Thoracic aorta (tissue), 2 donors: ENCODE measurements around the gene UPB1. TPM values are rescaled to one million over a fixed set of nuclear protein-coding genes. Genes with fewer than 3 reads are reported as not detected.

Source experiments
- ATAC-seq: fragments of 150-250 bp; one replicate; pipeline ENCODE4 v1.8.0; 2017; ENCODE audit warnings: low read depth; ENCODE audit not compliant: insufficient number of reproducible peaks, low FRiP score
- DNase-seq: peaks from one replicate; pipeline ENCODE4 v3.0.0-alpha.2; 2020; ENCODE audit warnings: low spot score
- H3K27ac ChIP-seq, 2 donors: fragments of 200-600 bp; sonication (generic); 1 replicate in 1 of 2; 2 replicates in 1 of 2; pipeline ENCODE4 v1.5.1; 2016; ENCODE audit warnings: mild to moderate bottlenecking in 2 of 2, moderate library complexity in 2 of 2
- H3K27me3 ChIP-seq: fragments of 200-600 bp; sonication (generic); replicated peaks from 2 replicates; pipeline ENCODE4 v1.6.0; 2016; ENCODE audit warnings: mild to moderate bottlenecking; ENCODE audit not compliant: insufficient read depth
- H3K36me3 ChIP-seq: fragments of 200-600 bp; sonication (generic); one replicate; pipeline ENCODE4 v1.5.1; 2016
- H3K4me1 ChIP-seq, 2 donors: fragments of 200-600 bp; sonication (generic); 1 replicate in 1 of 2; 2 replicates in 1 of 2; pipeline versions ENCODE4 v1.5.1 to v1.6.0; 2016; ENCODE audit warnings: low read depth in 2 of 2, mild to moderate bottlenecking in 1 of 2; ENCODE audit not compliant: control insufficient read depth in 1 of 2
- H3K4me3 ChIP-seq: fragments of 200-600 bp; sonication (generic); 2 replicates; pipeline ENCODE4 v1.5.1; 2016; ENCODE audit warnings: mild to moderate bottlenecking
- H3K9me3 ChIP-seq: fragments of 200-600 bp; sonication (generic); 2 replicates; pipeline ENCODE4 v1.5.1; 2016
- total RNA-seq, 2 donors: library from RNA; depleted of rRNA; stranded (reverse); fragments of >200 nt; gene quantifications; one replicate each; pipeline versions ENCODE4 v1.1.0 to v1.2.3, GENCODE V29; 2016
- TF ChIP-seq, protein P1 (sequence below): fragments of 200-600 bp; sonication (generic); IDR thresholded peaks from one replicate; pipeline ENCODE4 v1.5.1; 2019; ENCODE audit warnings: antibody characterized with exemption

UPB1 gene
- total RNA-seq, 2 donors from 2014 or later: 1.5 to 2.7 TPM

DNA sequence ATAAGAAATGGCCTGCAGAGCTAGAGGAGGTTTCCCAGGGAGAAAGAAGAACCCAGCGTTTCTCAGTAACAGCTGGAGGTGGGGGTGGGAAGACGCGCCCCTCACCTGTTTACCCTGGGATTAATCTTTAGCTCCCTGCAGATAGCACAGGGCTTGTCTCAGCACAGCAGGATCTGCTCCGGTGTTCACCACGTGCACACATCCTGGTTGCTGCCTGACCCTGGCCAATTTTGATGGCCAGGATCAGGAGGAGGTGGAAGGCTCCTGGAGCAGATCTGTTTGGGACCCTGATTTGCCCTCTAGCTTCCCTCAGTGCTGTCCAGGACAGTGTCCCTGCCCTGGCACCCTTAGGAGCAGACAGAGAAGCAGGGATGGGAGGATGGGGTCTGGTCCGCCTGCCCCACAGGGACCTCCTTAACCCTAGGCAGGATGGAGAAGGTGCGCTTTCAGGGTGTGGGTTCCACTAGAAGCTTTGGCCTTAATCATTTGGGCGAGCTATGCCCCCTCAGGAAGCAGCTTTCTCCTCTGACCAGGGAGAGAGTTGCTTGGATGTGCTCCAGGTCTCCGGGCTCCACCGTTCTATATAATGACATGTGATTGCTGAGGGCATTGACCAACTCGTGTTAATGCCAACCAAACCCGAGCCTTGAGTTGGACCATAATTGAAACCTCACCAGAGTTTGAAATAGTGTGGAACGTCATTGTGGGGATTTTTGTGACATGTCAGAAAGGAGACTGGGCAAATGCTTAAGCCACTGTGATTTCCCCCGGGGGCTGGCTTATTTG is 19.3 kb downstream of the UPB1 start:
- no peak for ATAC-seq

DNA sequence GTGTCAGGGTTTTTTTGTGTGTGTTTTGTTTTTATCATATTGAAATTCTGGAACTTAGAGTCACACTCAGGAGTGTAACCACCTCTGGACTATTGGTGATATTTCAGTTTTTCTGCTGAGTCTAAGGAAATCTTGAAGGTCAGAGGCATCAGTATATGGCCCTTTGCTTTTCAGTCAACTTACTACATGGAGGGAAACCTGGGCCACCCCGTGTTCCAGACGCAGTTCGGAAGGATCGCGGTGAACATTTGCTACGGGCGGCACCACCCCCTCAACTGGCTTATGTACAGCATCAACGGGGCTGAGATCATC is 19.9 kb downstream of the UPB1 start:
- no peak for ATAC-seq
- no peak for DNase-seq
- Histone ChIP-seq H3K36me3 (no peaks in the 10 kb centered on the region), H3K4me3 (no peak overlapping the region), H3K4me1 (peaks cover 9 to 24% of the 10 kb centered on the region in 2 donors), H3K9me3 (no peaks in the 10 kb centered on the region), H3K27me3 (no peaks in the 10 kb centered on the region), H3K27ac (no peak overlapping the region)
- TF ChIP-seq, protein P1, sequence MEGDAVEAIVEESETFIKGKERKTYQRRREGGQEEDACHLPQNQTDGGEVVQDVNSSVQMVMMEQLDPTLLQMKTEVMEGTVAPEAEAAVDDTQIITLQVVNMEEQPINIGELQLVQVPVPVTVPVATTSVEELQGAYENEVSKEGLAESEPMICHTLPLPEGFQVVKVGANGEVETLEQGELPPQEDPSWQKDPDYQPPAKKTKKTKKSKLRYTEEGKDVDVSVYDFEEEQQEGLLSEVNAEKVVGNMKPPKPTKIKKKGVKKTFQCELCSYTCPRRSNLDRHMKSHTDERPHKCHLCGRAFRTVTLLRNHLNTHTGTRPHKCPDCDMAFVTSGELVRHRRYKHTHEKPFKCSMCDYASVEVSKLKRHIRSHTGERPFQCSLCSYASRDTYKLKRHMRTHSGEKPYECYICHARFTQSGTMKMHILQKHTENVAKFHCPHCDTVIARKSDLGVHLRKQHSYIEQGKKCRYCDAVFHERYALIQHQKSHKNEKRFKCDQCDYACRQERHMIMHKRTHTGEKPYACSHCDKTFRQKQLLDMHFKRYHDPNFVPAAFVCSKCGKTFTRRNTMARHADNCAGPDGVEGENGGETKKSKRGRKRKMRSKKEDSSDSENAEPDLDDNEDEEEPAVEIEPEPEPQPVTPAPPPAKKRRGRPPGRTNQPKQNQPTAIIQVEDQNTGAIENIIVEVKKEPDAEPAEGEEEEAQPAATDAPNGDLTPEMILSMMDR: no peak

More for the DNA sequence above, 19.3 kb downstream of the UPB1 start:
- H3K27me3 ChIP-seq: no peaks in the 10 kb centered on the region
- TF ChIP-seq, protein P1: no peak
- no peak for DNase-seq
- peaks cover 9 to 24% of the 10 kb centered on the region in 2 donors for H3K4me1 ChIP-seq
- H3K4me3 ChIP-seq: no peak overlapping the region
- no peaks in the 10 kb centered on the region for H3K36me3 ChIP-seq
- H3K9me3 ChIP-seq: no peaks in the 10 kb centered on the region
- no peak overlapping the region for H3K27ac ChIP-seq

DNA sequence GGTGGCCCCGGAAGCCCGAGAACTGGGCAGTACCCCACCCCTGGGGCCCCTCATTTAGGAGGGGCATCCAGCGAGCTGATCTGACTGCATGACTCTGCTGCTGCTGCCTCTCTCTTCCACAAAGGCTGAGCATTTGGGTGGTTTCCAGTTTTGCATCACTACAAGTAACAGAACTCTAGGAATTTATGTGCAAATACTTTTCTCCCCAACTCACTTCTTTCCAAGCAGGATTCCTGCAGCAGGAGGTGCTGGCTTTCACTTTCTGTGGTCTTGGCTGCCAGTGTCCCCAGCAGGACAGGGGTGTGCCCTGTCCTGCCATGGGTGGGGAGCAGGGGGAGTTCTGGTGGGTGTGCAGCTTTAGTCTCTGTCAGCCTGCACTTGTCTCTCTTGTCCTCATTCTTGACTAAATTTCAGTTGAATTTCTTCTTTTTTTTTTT is 21.2 kb downstream of the UPB1 start:
- ATAC-seq (no peak), DNase-seq (no peak)
- Histone ChIP-seq H3K9me3 (no peaks in the 10 kb centered on the region), H3K36me3 (no peaks in the 10 kb centered on the region), H3K27me3 (no peaks in the 10 kb centered on the region), H3K4me1 (peaks cover 4 to 13% of the 10 kb centered on the region in 2 donors), H3K27ac (no peak overlapping the region), H3K4me3 (peak overlapping the region; percentile 26)
- TF ChIP-seq, protein P1: no peak

DNA sequence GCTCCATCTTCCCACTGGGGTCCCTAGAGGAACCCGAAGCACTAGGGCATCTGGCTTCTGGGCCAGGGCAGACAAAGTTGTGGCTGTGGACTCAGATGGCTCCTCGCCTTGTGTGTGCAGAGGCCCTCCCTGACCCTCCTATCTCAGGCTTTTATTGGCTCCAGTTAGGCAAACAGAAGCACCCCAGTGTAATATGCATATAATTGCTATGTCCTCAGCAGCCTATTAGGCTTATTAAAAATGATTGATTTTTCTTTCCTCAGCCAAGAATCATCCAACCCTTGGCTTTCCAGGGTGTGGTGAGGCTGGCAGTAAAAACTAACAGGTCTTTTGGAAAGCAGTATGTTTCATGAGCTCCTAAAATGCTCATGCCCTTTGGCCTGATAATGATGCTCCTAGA is 22.3 kb downstream of the UPB1 start:
- no peaks in the 10 kb centered on the region for H3K9me3 ChIP-seq
- no peak for ATAC-seq
- no peaks in the 10 kb centered on the region for H3K36me3 ChIP-seq
- no peak overlapping the region for H3K4me3 ChIP-seq
- TF ChIP-seq, protein P1: no peak
- H3K4me1 ChIP-seq: peaks cover 4 to 11% of the 10 kb centered on the region in 2 donors
- H3K27ac ChIP-seq: no peak overlapping the region
- H3K27me3 ChIP-seq: no peaks in the 10 kb centered on the region
- DNase-seq: no peak

DNA sequence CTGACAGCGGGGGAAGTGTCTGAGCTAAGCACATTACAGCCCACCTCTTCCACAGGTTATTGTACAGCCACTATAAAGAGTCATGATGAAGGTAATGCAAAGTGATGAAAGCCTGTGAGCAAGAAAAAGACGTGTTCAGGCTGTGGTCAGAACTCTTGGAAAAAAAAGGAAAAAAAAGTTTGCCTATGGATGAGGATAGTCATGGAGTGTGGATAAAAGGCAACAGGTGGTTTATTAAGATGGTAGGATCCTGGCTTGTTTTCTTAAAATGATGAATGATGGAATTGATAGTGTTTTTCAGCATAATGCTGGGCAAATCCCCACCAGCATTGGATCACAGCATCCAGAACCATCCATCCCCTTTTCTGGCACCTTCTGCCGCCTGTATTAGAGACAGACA is 23.1 kb downstream of the UPB1 start:
- no peak for ATAC-seq
- TF ChIP-seq, protein P1: no peak

More for the DNA sequence above, 23.1 kb downstream of the UPB1 start:
- peaks cover 4 to 12% of the 10 kb centered on the region in 2 donors for H3K4me1 ChIP-seq
- no peak overlapping the region for H3K27ac ChIP-seq
- DNase-seq: no peak
- no peaks in the 10 kb centered on the region for H3K9me3 ChIP-seq
- H3K36me3 ChIP-seq: no peaks in the 10 kb centered on the region
- H3K27me3 ChIP-seq: no peaks in the 10 kb centered on the region
- H3K4me3 ChIP-seq: no peak overlapping the region
